ENCODE measurements around the gene P2RY8.
"Not testable (repeated sequence)": the region's sequence is repeated elsewhere in the genome, so short reads cannot be mapped to it uniquely, and the experiment has no call there.

The P2RY8 gene

GRCh38 chrX:1462596-1463251, 74.3 kb downstream of the P2RY8 start:
- peak; percentile 62 for DNase-seq

GRCh38 chrX:1462110-1462509, 74.9 kb downstream of the P2RY8 start:
- DNase-seq, result no peak

- DNase-seq, result no peak
Observed at GRCh38 chrX:1455948-1456280, 81.1 kb downstream of the P2RY8 start.

GRCh38 chrX:1453951-1454785, 82.8 kb downstream of the P2RY8 start:
- peak; percentile 95 for DNase-seq

- DNase-seq, result no peak
Observed at GRCh38 chrX:1453395-1453783, 83.6 kb downstream of the P2RY8 start.

- DNase-seq, result peak; percentile 100
Observed at GRCh38 chrX:1452516-1453394, 84.2 kb downstream of the P2RY8 start, which contains the start of gene ASMTL. TSS of gene ASMTL (minus strand) at chrX:1452909. CDS start at chrX:1452840, 69 bp downstream.

- DNase-seq, result no peak
Observed at GRCh38 chrX:1451661-1452515, 85.1 kb downstream of the P2RY8 start.

- no peak for DNase-seq
Observed at GRCh38 chrX:1451251-1451660, 85.7 kb downstream of the P2RY8 start.

- no peak for DNase-seq
Observed at GRCh38 chrX:1450361-1451161, 86.4 kb downstream of the P2RY8 start.

- DNase-seq, result no peak
Observed at GRCh38 chrX:1449823-1450149, 87.2 kb downstream of the P2RY8 start.

GRCh38 chrX:1449036-1449822, 87.8 kb downstream of the P2RY8 start:
- no peak for DNase-seq

GRCh38 chrX:1448573-1449001, 88.4 kb downstream of the P2RY8 start:
- DNase-seq, result not testable (repeated sequence)

GRCh38 chrX:1447969-1448572, 88.9 kb downstream of the P2RY8 start:
- DNase-seq, result not testable (repeated sequence)

GRCh38 chrX:1446984-1447968, 89.7 kb downstream of the P2RY8 start:
- not testable (repeated sequence) for DNase-seq

GRCh38 chrX:1444561-1445500, 92.2 kb downstream of the P2RY8 start:
- no peak for DNase-seq

GRCh38 chrX:1443496-1444075, 93.4 kb downstream of the P2RY8 start:
- no peak for DNase-seq

- DNase-seq, result no peak
Observed at GRCh38 chrX:1442724-1443367, 94.1 kb downstream of the P2RY8 start.

All from stimulated activated CD4-positive, alpha-beta T cell treated with anti-CD3 and anti-CD28 coated beads, Interleukin-4, amount 100 ng/mL, for 1 hour (primary cell).